ENCODE results near the gene EPN2. TPM values are rescaled to one million over a fixed set of nuclear protein-coding genes. Genes with fewer than 3 reads are reported as not detected.

EPN2 gene
- total RNA-seq, 2 experiments from 2014 or later: 1.8 to 2.1 TPM

- ChIA-PET CTCF (interaction anchor here (0.6 to 1.4 kb wide), 2 partner anchors 9 to 418 kb away, joined by 3 read pairs; no protein-coding TSS in a partner anchor), POLR2A (no interaction called here)
- no peaks in the 10 kb centered on the region for H3K9me3 Mint-ChIP-seq
- no peak overlapping the region for H3K27ac Mint-ChIP-seq
- no peak for DNase-seq
- H3K36me3 Mint-ChIP-seq (ENCODE audit: low read depth): no peaks in the 10 kb centered on the region
- no peaks in the 10 kb centered on the region for H3K4me1 Mint-ChIP-seq
- peaks cover 15% of the 10 kb centered on the region for H3K27me3 Mint-ChIP-seq
- no peak overlapping the region for H3K4me3 Mint-ChIP-seq
Measured at GRCh38 chr17:19248151-19248927, 11.2 kb downstream of the EPN2 start.

- H3K9me3 Mint-ChIP-seq: no peaks in the 10 kb centered on the region
- no peak overlapping the region for H3K27ac Mint-ChIP-seq
- peaks cover 15% of the 10 kb centered on the region for H3K27me3 Mint-ChIP-seq
- no peaks in the 10 kb centered on the region for H3K4me1 Mint-ChIP-seq
- H3K36me3 Mint-ChIP-seq (ENCODE audit: low read depth): no peaks in the 10 kb centered on the region
- ChIA-PET CTCF (interaction anchor here (0.6 to 1.4 kb wide), 2 partner anchors 10 to 417 kb away, joined by 3 read pairs; no protein-coding TSS in a partner anchor), POLR2A (no interaction called here)
- DNase-seq: no peak
- H3K4me3 Mint-ChIP-seq: no peak overlapping the region
Measured at GRCh38 chr17:19248928-19249574, 11.9 kb downstream of the EPN2 start.

- DNase-seq: no peak
- Mint-ChIP-seq H3K27me3 (peaks cover 15% of the 10 kb centered on the region), H3K4me1 (no peaks in the 10 kb centered on the region), H3K9me3 (no peaks in the 10 kb centered on the region), H3K4me3 (no peak overlapping the region), H3K36me3 (ENCODE audit: low read depth) (no peaks in the 10 kb centered on the region), H3K27ac (no peak overlapping the region)
- ChIA-PET CTCF (interaction anchor here (1.4 kb wide), 1 partner anchor 11 kb away, joined by 3 read pairs; no protein-coding TSS in a partner anchor), POLR2A (no interaction called here)
Measured at GRCh38 chr17:19249681-19250080, 12.5 kb downstream of the EPN2 start.

GRCh38 chr17:19250421-19251173 is 13.4 kb downstream of the EPN2 start:
- H3K4me1 Mint-ChIP-seq: no peaks in the 10 kb centered on the region
- H3K9me3 Mint-ChIP-seq: no peaks in the 10 kb centered on the region
- CTCF ChIA-PET: interaction anchor here (0.6 kb wide), 1 partner anchor 105 kb away, joined by 3 read pairs; no protein-coding TSS in a partner anchor

GRCh38 chr17:19253112-19253511 is 15.9 kb downstream of the EPN2 start:
- Mint-ChIP-seq H3K9me3 (no peaks in the 10 kb centered on the region), H3K27me3 (peaks cover 6% of the 10 kb centered on the region), H3K4me1 (no peaks in the 10 kb centered on the region), H3K27ac (no peak overlapping the region), H3K36me3 (ENCODE audit: low read depth) (no peaks in the 10 kb centered on the region), H3K4me3 (no peak overlapping the region)
- POLR2A ChIA-PET: no interaction called here
- CTCF ChIA-PET: no interaction called here
- DNase-seq: no peak

More at GRCh38 chr17:19250421-19251173, 13.4 kb downstream of the EPN2 start:
- POLR2A ChIA-PET: no interaction called here
- H3K27ac Mint-ChIP-seq: no peak overlapping the region
- no peak for DNase-seq
- peaks cover 15% of the 10 kb centered on the region for H3K27me3 Mint-ChIP-seq
- no peak overlapping the region for H3K4me3 Mint-ChIP-seq
- H3K36me3 Mint-ChIP-seq (ENCODE audit: low read depth): no peaks in the 10 kb centered on the region

GRCh38 chr17:19254651-19255050 is 17.5 kb downstream of the EPN2 start:
- DNase-seq: no peak
- Mint-ChIP-seq H3K27ac (no peak overlapping the region), H3K9me3 (no peaks in the 10 kb centered on the region), H3K4me3 (no peak overlapping the region), H3K27me3 (peaks cover 3% of the 10 kb centered on the region), H3K4me1 (no peaks in the 10 kb centered on the region), H3K36me3 (ENCODE audit: low read depth) (no peaks in the 10 kb centered on the region)
- ChIA-PET POLR2A (no interaction called here), CTCF (no interaction called here)

GRCh38 chr17:19255279-19255678 is 18.1 kb downstream of the EPN2 start:
- no peak overlapping the region for H3K4me3 Mint-ChIP-seq
- H3K27ac Mint-ChIP-seq: no peak overlapping the region
- ChIA-PET POLR2A (no interaction called here), CTCF (no interaction called here)
- no peaks in the 10 kb centered on the region for H3K9me3 Mint-ChIP-seq
- H3K4me1 Mint-ChIP-seq: no peaks in the 10 kb centered on the region
- no peaks in the 10 kb centered on the region for H3K36me3 Mint-ChIP-seq (ENCODE audit: low read depth)
- no peak for DNase-seq
- H3K27me3 Mint-ChIP-seq: peaks cover 5% of the 10 kb centered on the region

GRCh38 chr17:19258371-19258770 is 21.2 kb downstream of the EPN2 start:
- ChIA-PET CTCF (no interaction called here), POLR2A (no interaction called here)
- peaks cover 12% of the 10 kb centered on the region for H3K27me3 Mint-ChIP-seq
- H3K27ac Mint-ChIP-seq: no peak overlapping the region
- no peak for DNase-seq
- no peak overlapping the region for H3K4me3 Mint-ChIP-seq
- H3K4me1 Mint-ChIP-seq: no peaks in the 10 kb centered on the region
- no peaks in the 10 kb centered on the region for H3K36me3 Mint-ChIP-seq (ENCODE audit: low read depth)
- no peaks in the 10 kb centered on the region for H3K9me3 Mint-ChIP-seq

- no peak for DNase-seq
- ChIA-PET CTCF (no interaction called here), POLR2A (no interaction called here)
- Mint-ChIP-seq H3K27ac (no peak overlapping the region), H3K4me1 (no peaks in the 10 kb centered on the region), H3K27me3 (peaks cover 14% of the 10 kb centered on the region), H3K9me3 (no peaks in the 10 kb centered on the region), H3K4me3 (no peak overlapping the region), H3K36me3 (ENCODE audit: low read depth) (no peaks in the 10 kb centered on the region)
Measured at GRCh38 chr17:19260958-19261357, 23.8 kb downstream of the EPN2 start.

- H3K4me3 Mint-ChIP-seq: no peak overlapping the region
- H3K27ac Mint-ChIP-seq: no peak overlapping the region
- peaks cover 16% of the 10 kb centered on the region for H3K27me3 Mint-ChIP-seq
- no peaks in the 10 kb centered on the region for H3K4me1 Mint-ChIP-seq
- POLR2A ChIA-PET: no interaction called here
- H3K9me3 Mint-ChIP-seq: no peaks in the 10 kb centered on the region
- no peak for DNase-seq
- no peaks in the 10 kb centered on the region for H3K36me3 Mint-ChIP-seq (ENCODE audit: low read depth)
- CTCF ChIA-PET: no interaction called here
Measured at GRCh38 chr17:19261426-19261825, 24.3 kb downstream of the EPN2 start.

GRCh38 chr17:19262650-19263631 is 25.8 kb downstream of the EPN2 start:
- POLR2A ChIA-PET: no interaction called here
- Mint-ChIP-seq H3K27me3 (peaks cover 14% of the 10 kb centered on the region), H3K4me3 (no peak overlapping the region), H3K36me3 (ENCODE audit: low read depth) (no peaks in the 10 kb centered on the region), H3K9me3 (no peaks in the 10 kb centered on the region), H3K27ac (no peak overlapping the region), H3K4me1 (no peaks in the 10 kb centered on the region)
- CTCF ChIA-PET: no interaction called here
- no peak for DNase-seq

- Mint-ChIP-seq H3K4me3 (no peak overlapping the region), H3K27me3 (peaks cover 15% of the 10 kb centered on the region), H3K9me3 (no peaks in the 10 kb centered on the region), H3K4me1 (no peaks in the 10 kb centered on the region), H3K27ac (no peak overlapping the region), H3K36me3 (ENCODE audit: low read depth) (no peaks in the 10 kb centered on the region)
- CTCF ChIA-PET: no interaction called here
- no peak for DNase-seq
- POLR2A ChIA-PET: no interaction called here
Measured at GRCh38 chr17:19263641-19264051, 26.5 kb downstream of the EPN2 start.
